ENCODE results near the gene ZMAT3.
"Not testable (repeated sequence)": the region's sequence is repeated elsewhere in the genome, so short reads cannot be mapped to it uniquely, and the experiment has no call there.

Gene ZMAT3

GRCh38 chr3:179068779-179069530, 2.7 kb downstream of the ZMAT3 start:
- H3K27ac ChIP-seq = no peak overlapping the region
- peak; percentile 84 for TF ChIP-seq CTCF (IDR thresholded peaks at IDR 0.05)
- no peak for TF ChIP-seq ZFX (IDR thresholded peaks at IDR 0.05; ENCODE audit: borderline replicate concordance)

GRCh38 chr3:179067839-179068238, 3.8 kb downstream of the ZMAT3 start:
- TF ChIP-seq CTCF (IDR thresholded peaks at IDR 0.05) (no peak), ZFX (IDR thresholded peaks at IDR 0.05; ENCODE audit: borderline replicate concordance) (no peak)
- H3K27ac ChIP-seq = no peak overlapping the region

DNA sequence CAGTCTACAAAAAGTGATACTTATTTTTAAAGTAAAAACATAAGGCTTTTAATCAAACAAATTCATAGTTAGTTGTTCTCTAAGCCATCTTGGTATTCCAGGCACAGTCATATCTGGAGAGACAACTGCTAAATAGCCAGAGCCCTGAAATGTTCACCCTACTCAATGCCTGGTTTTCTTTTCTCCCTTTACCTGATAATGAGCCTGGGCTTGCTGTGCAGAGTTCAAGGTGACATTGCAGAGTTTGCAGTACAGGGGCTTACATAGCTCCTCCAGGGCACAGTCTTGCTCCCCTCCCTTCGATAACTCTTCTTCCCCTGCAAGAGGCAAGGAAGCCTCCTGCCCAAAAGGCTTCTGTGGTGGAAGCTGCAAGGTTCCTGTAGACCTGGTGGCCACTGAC, 4.3 kb downstream of the ZMAT3 start:
- no peak overlapping the region for H3K27ac ChIP-seq
- TF ChIP-seq CTCF (IDR thresholded peaks at IDR 0.05) = no peak
- no peak for TF ChIP-seq ZFX (IDR thresholded peaks at IDR 0.05; ENCODE audit: borderline replicate concordance)

GRCh38 chr3:179063945-179064560, 7.6 kb downstream of the ZMAT3 start:
- no peak overlapping the region for H3K27ac ChIP-seq
- TF ChIP-seq CTCF (IDR thresholded peaks at IDR 0.05) (no peak), ZFX (IDR thresholded peaks at IDR 0.05; ENCODE audit: borderline replicate concordance) (no peak)

DNA sequence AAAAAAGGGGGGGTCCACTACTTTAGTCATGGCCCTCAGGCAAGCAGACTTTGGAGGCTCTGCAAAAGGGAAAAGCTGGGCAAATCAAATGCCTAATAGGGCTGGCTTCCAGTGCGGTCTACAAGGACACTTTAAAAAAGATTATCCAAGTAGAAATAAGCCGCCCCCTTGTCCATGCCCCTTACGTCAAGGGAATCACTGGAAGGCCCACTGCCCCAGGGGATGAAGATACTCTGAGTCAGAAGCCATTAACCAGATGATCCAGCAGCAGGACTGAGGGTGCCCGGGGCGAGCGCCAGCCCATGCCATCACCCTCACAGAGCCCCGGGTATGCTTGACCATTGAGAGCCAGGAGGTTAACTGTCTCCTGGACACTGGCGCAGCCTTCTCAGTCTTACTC, 15.3 kb downstream of the ZMAT3 start:
- TF ChIP-seq ZFX (IDR thresholded peaks at IDR 0.05; ENCODE audit: borderline replicate concordance) = no peak
- no peak for TF ChIP-seq CTCF (IDR thresholded peaks at IDR 0.05)
- H3K27ac ChIP-seq = no peak overlapping the region

DNA sequence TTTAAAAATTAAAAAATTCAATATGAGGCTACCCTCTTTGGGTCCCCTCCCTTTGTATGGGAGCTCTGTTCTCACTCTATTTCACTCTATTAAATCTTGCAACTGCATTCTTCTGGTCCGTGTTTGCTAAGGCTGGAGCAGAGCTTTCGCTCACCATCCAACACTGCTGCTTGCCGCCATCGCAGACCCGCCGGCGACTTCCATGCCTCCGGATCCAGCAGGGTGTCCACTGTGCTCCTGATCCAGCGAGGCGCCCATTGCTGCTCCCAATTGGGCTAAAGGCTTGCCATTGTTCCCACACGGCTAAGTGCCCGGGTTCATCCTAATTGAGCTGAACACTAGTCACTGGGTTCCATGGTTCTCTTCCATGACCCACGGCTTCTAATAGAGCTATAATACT, 17.0 kb downstream of the ZMAT3 start:
- not testable (repeated sequence) for H3K27ac ChIP-seq

GRCh38 chr3:179046497-179047353, 24.9 kb downstream of the ZMAT3 start:
- no peak overlapping the region for H3K27ac ChIP-seq
- no peak for TF ChIP-seq ZFX (IDR thresholded peaks at IDR 0.05; ENCODE audit: borderline replicate concordance)
- TF ChIP-seq CTCF (IDR thresholded peaks at IDR 0.05) = no peak
